Astrocyte of the spinal cord (primary cell): ENCODE measurements around the gene VGLL4.

Experiments used
- DNase-seq: peaks from one replicate; pipeline ENCODE4 v3.0.0; 2011; ENCODE audit warnings: low read depth, low spot score
- H3K4me3 ChIP-seq: 2 replicates; pipeline ENCODE4 v1.5.1; 2011; ENCODE audit warnings: low read depth, mild to moderate bottlenecking, low read length, moderate library complexity
- CTCF ChIP-seq: IDR thresholded peaks from 2 replicates; pipeline ENCODE4 v1.5.1; 2012; ENCODE audit warnings: low read depth, mild to moderate bottlenecking, low read length, inconsistent platforms
- in situ Hi-C: cut with HindIII; loops from 2 replicates; pipeline ENCODE4 v1.10.0; 2017; ENCODE audit warnings: low sequenced_read_pairs

VGLL4 gene

GRCh38 chr3:11559816-11560633 lies 83.7 kb downstream of the VGLL4 start:
- DNase-seq: no peak
- in situ Hi-C loops: no loop called here
- no peak overlapping the region for H3K4me3 ChIP-seq
- TF ChIP-seq CTCF: no peak

- H3K4me3 ChIP-seq: no peak overlapping the region
- TF ChIP-seq CTCF: no peak
- in situ Hi-C loops: no loop called here
- no peak for DNase-seq
These were observed 84.5 kb downstream of the VGLL4 start for GRCh38 chr3:11558918-11559815.

GRCh38 chr3:11558411-11558903 lies 85.3 kb downstream of the VGLL4 start:
- no peak for DNase-seq
- no peak overlapping the region for H3K4me3 ChIP-seq
- no peak for TF ChIP-seq CTCF
- in situ Hi-C loops: no loop called here

DNA sequence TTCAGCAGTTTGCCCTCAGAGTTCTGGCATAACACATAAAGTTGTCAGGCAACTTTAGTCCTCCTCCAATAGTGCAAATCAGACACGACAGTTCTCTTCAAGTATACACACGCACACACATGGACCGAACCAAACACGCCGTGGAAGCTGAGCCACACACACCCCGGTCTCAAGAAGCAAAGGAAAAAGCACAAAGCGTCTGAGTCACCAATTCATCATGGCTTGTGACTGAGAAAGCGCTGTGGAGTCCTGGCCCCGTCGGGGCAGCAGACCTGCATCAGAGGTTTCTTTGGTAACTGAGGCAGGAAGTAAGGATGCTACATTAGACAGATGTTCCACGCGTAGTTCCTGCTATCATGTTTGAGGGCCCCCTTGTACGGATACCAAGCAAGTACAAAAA lies 85.7 kb downstream of the VGLL4 start:
- no peak overlapping the region for H3K4me3 ChIP-seq
- DNase-seq: peak; percentile 88
- no peak for TF ChIP-seq CTCF
- in situ Hi-C loops: no loop called here

GRCh38 chr3:11556851-11557644 lies 86.7 kb downstream of the VGLL4 start:
- in situ Hi-C loops: no loop called here
- no peak overlapping the region for H3K4me3 ChIP-seq
- peak; percentile 95 for DNase-seq
- no peak for TF ChIP-seq CTCF
